Stimulated activated CD8-positive, alpha-beta memory T cell treated with anti-CD3 and anti-CD28 coated beads, Interleukin-12 subunit alpha, Interleukin-12 subunit beta, amount 100 ng/mL, for 24 hours (primary cell): ENCODE data around the gene VAC14.
"Not testable (repeated sequence)": the region's sequence is repeated elsewhere in the genome, so short reads cannot be mapped to it uniquely, and the experiment has no call there.

Source experiments
- DNase-seq: peaks from one replicate; pipeline ENCODE4 v3.0.0-alpha.2; 2020; ENCODE audit errors: extremely low read depth

Gene VAC14

GRCh38 chr16:70800781-70801480 is at the start of gene VAC14:
TSS of gene VAC14 (minus strand) at chr16:70801158. CDS start at chr16:70800900, 258 bp downstream.
- DNase-seq: peak; percentile 89

- not testable (repeated sequence) for DNase-seq
Observed at GRCh38 chr16:70823498-70824118, 22.6 kb upstream of the VAC14 start.

GRCh38 chr16:70822734-70823133 is 21.8 kb upstream of the VAC14 start:
- not testable (repeated sequence) for DNase-seq

- not testable (repeated sequence) for DNase-seq
Observed at GRCh38 chr16:70818088-70818487, 17.1 kb upstream of the VAC14 start.

- DNase-seq: no peak
Observed at GRCh38 chr16:70809392-70810060, 8.6 kb upstream of the VAC14 start.

GRCh38 chr16:70808371-70808770 is 7.4 kb upstream of the VAC14 start:
- no peak for DNase-seq

- DNase-seq: no peak
Observed at GRCh38 chr16:70805787-70806186, 4.8 kb upstream of the VAC14 start.

- no peak for DNase-seq
Observed at GRCh38 chr16:70805380-70805779, 4.4 kb upstream of the VAC14 start.

- no peak for DNase-seq
Observed at GRCh38 chr16:70804734-70805169, 3.8 kb upstream of the VAC14 start.

- DNase-seq: no peak
Observed at GRCh38 chr16:70804153-70804733, 3.3 kb upstream of the VAC14 start.

- DNase-seq: no peak
Observed at GRCh38 chr16:70803319-70803718, 2.4 kb upstream of the VAC14 start.

GRCh38 chr16:70801611-70802010 is 653 bp upstream of the VAC14 start:
- no peak for DNase-seq

- DNase-seq: no peak
Observed at GRCh38 chr16:70800311-70800710, 647 bp downstream of the VAC14 start.

- DNase-seq: no peak
Observed at GRCh38 chr16:70796301-70796700, 4.7 kb downstream of the VAC14 start.

- DNase-seq: no peak
Observed at GRCh38 chr16:70795296-70795912, 5.6 kb downstream of the VAC14 start.

GRCh38 chr16:70793851-70794502 is 7.0 kb downstream of the VAC14 start:
- DNase-seq: no peak

GRCh38 chr16:70790815-70791214 is 10.1 kb downstream of the VAC14 start:
- DNase-seq: no peak

- DNase-seq: no peak
Observed at GRCh38 chr16:70789595-70790447, 11.1 kb downstream of the VAC14 start.

- DNase-seq: no peak
Observed at GRCh38 chr16:70788668-70789594, 12.0 kb downstream of the VAC14 start.
